ENCODE measurements around the gene RGS17.

GRCh38 chr6:153058909-153059308 lies 72.2 kb downstream of the RGS17 start:
- TF ChIP-seq CTCF (IDR thresholded peaks at IDR 0.05) = no peak
- TF ChIP-seq ZFX (IDR thresholded peaks at IDR 0.05; ENCODE audit: borderline replicate concordance) = no peak
